Esophagus muscularis mucosa (tissue), 4 donors: ENCODE results near the gene ZNF556. TPM values are rescaled to one million over a fixed set of nuclear protein-coding genes. Genes with fewer than 3 reads are reported as not detected.

ENCODE experiments used
- DNase-seq: peaks from one replicate; pipeline ENCODE4 v3.0.0-alpha.2; 2017; ENCODE audit errors: extremely low spot score
- H3K27ac ChIP-seq, 4 donors: fragments of 200-600 bp; sonication (generic); replicated peaks in 1 of 4; 1 replicate in 3 of 4; 2 replicates in 1 of 4; pipeline ENCODE4 v1.5.1; 2016 to 2019; ENCODE audit warnings: mild to moderate bottlenecking in 1 of 4
- H3K27me3 ChIP-seq, 4 donors: fragments of 200-600 bp; sonication (generic); one replicate each; pipeline versions ENCODE4 v1.5.1 to v1.6.0; 2016 to 2019
- H3K36me3 ChIP-seq, 4 donors: fragments of 200-600 bp; sonication (generic); one replicate each; pipeline ENCODE4 v1.5.1; 2016 to 2019
- H3K4me1 ChIP-seq, 4 donors: fragments of 200-600 bp; sonication (generic); one replicate each; pipeline ENCODE4 v1.5.1; 2016 to 2019
- H3K4me3 ChIP-seq, 4 donors: fragments of 200-600 bp; sonication (generic); 1 replicate in 2 of 4; 2 replicates in 2 of 4; pipeline ENCODE4 v1.5.1; 2016 to 2019; ENCODE audit warnings: mild to moderate bottlenecking in 4 of 4, moderate library complexity in 1 of 4
- H3K9me3 ChIP-seq, 4 donors: fragments of 200-600 bp; sonication (generic); 1 replicate in 3 of 4; 2 replicates in 1 of 4; pipeline ENCODE4 v1.5.1; 2016 to 2019
- EP300 ChIP-seq: sonication (generic); formaldehyde crosslinking; IDR thresholded peaks from one replicate; pipeline ENCODE4 v1.6.1; 2017; ENCODE audit warnings: antibody characterized with exemption
- POLR2A ChIP-seq: fragments of 450-650 bp; IDR thresholded peaks from one replicate; pipeline ENCODE4 v1.6.1; 2017; ENCODE audit warnings: antibody characterized with exemption, moderate library complexity, mild to moderate bottlenecking, low read depth
- POLR2AphosphoS5 ChIP-seq, 2 donors: sonication (generic); formaldehyde crosslinking; IDR thresholded peaks; one replicate each; pipeline ENCODE4 v1.6.1; 2017; ENCODE audit warnings: antibody characterized with exemption in 2 of 2
- WGBS: methylation state at CpG from one replicate; pipeline ENCODE4 v1.1.5; 2018; 5-methylcytosine and 5-hydroxymethylcytosine counted together
- intact Hi-C: fragments of 100-400 bp; cut with DNase I; formaldehyde crosslinking; loops from one replicate; pipeline ENCODE4 v1.15.1; 2023
- total RNA-seq, 4 donors: library from RNA; depleted of rRNA; stranded (reverse); fragments of >200 nt; gene quantifications; one replicate each; pipeline versions ENCODE4 v1.1.0 to v1.2.1, GENCODE V29; 2016
- TF ChIP-seq, protein P1 (sequence below), 3 experiments: fragments of 200-600 bp in 2 of 3; fragments of 450-650 bp in 1 of 3; sonication (generic) in 2 of 3; IDR thresholded peaks; one replicate each; pipeline ENCODE4 v1.5.1; 2017 to 2019; ENCODE audit warnings: antibody characterized with exemption in 3 of 3, mild to moderate bottlenecking in 2 of 3, moderate library complexity in 1 of 3

The ZNF556 gene
- total RNA-seq, 4 donors from 2014 or later, result 0.42 TPM; not detected in 3

DNA sequence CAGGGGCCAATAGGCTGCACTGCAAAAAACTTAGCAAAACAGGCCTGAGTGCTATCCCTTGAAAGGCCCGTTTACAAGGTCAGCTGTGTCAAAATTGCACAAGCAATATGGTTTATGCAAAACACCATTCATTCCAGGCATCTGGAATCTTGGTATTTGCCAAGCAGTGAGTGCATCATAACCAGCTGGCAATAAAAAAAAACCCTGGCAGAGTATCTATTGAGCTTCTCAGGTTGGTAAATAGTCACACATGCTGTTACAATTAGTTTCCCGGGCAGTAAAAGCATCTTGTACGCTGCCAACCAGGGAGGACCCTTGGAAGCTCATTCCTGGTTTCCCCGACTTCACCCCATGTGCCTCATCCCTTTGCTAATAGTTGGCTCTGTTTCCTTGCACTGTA is 56.4 kb downstream of the ZNF556 start:
- H3K9me3 ChIP-seq, result no peaks in the 10 kb centered on the region
- no peak overlapping the region for H3K4me3 ChIP-seq
- DNase-seq, result no peak
- intact Hi-C loops, result no loop called here
- no peaks in the 10 kb centered on the region for H3K27me3 ChIP-seq
- 50% methylated on average over 4 of the region's 4 CpGs for WGBS
- peaks cover 0 to 4% (median 0%) of the 10 kb centered on the region in 4 donors for H3K4me1 ChIP-seq
- peak overlapping the region in 1 of 4 donors; percentile 3 for H3K27ac ChIP-seq
- peak in 1 of 2 donors; percentile 47 for TF ChIP-seq POLR2AphosphoS5 (IDR thresholded peaks at IDR 0.05)
- TF ChIP-seq EP300, result no peak
- peaks cover 0 to 13% (median 3%) of the 10 kb centered on the region in 4 donors for H3K36me3 ChIP-seq

- no peak overlapping the region for H3K4me3 ChIP-seq
- peaks cover 0 to 9% (median 2%) of the 10 kb centered on the region in 4 donors for H3K36me3 ChIP-seq
- no peak for DNase-seq
- peaks cover 0 to 4% (median 0%) of the 10 kb centered on the region in 4 donors for H3K4me1 ChIP-seq
- TF ChIP-seq POLR2AphosphoS5 (IDR thresholded peaks at IDR 0.05) (no peak), POLR2A (no peak), EP300 (no peak)
- TF ChIP-seq, protein P1, sequence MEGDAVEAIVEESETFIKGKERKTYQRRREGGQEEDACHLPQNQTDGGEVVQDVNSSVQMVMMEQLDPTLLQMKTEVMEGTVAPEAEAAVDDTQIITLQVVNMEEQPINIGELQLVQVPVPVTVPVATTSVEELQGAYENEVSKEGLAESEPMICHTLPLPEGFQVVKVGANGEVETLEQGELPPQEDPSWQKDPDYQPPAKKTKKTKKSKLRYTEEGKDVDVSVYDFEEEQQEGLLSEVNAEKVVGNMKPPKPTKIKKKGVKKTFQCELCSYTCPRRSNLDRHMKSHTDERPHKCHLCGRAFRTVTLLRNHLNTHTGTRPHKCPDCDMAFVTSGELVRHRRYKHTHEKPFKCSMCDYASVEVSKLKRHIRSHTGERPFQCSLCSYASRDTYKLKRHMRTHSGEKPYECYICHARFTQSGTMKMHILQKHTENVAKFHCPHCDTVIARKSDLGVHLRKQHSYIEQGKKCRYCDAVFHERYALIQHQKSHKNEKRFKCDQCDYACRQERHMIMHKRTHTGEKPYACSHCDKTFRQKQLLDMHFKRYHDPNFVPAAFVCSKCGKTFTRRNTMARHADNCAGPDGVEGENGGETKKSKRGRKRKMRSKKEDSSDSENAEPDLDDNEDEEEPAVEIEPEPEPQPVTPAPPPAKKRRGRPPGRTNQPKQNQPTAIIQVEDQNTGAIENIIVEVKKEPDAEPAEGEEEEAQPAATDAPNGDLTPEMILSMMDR (IDR thresholded peaks at IDR 0.05), result no peak
- no peak overlapping the region for H3K27ac ChIP-seq
- no peaks in the 10 kb centered on the region for H3K27me3 ChIP-seq
- intact Hi-C loops, result no loop called here
- 82% methylated on average over 34 of the region's 53 CpGs for WGBS
- no peaks in the 10 kb centered on the region for H3K9me3 ChIP-seq
These were observed 59.4 kb downstream of the ZNF556 start for GRCh38 chr19:2926341-2927031.

DNA sequence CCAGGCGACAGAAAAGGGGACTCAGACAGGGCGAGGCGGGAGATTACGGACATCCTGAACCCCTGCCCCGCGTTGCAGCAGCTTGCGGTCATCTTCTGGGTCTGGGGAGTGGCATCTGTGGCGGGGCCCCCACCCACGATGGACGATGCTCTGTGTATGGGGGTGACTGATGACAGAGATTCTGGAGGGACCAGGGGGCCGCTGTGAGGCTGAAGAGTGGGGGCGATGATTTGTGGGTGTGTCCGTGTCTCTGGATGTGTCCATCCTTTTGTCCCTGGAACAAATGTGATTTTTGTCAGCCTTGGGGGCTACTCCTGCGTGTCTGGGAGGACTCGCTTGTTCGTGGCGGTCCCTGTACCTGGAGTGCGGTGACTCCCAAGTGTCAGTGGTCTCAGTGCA is 59.9 kb downstream of the ZNF556 start:
- Histone ChIP-seq H3K4me1 (peaks cover 0 to 4% (median 0%) of the 10 kb centered on the region in 4 donors), H3K9me3 (peaks cover 0 to under 1% (median under 1%) of the 10 kb centered on the region in 4 donors), H3K36me3 (peaks cover 0 to 10% (median 2%) of the 10 kb centered on the region in 4 donors), H3K4me3 (no peak overlapping the region), H3K27ac (no peak overlapping the region), H3K27me3 (no peaks in the 10 kb centered on the region)
- intact Hi-C loops, result no loop called here
- no peak for DNase-seq
- WGBS, result 96% methylated on average over 18 of the region's 18 CpGs
- TF ChIP-seq, protein P1 (IDR thresholded peaks at IDR 0.05), result no peak
- TF ChIP-seq POLR2AphosphoS5 (IDR thresholded peaks at IDR 0.05) (no peak), EP300 (no peak), POLR2A (no peak)

Other genes starting within 250 kb of the ZNF556 start
- 10 to 100 TPM in 3 of 4 donors, 1 to 10 TPM in 1; 6.3 to 18.8 (median 13.0) TPM for gene GNG7, start 164.6 kb upstream of the ZNF556 start, total RNA-seq
- gene DIRAS1, start 146.0 kb upstream of the ZNF556 start, total RNA-seq, result 10 to 100 TPM in 3 of 4 donors, 1 to 10 TPM in 1; 7.0 to 19.2 (median 14.3) TPM
- 10 to 100 TPM; 31.6 to 36.9 (median 33.8) TPM for gene SLC39A3, start 127.3 kb upstream of the ZNF556 start, total RNA-seq
- gene SGTA, start 84.1 kb upstream of the ZNF556 start, total RNA-seq, result 10 to 100 TPM; 53.6 to 71.2 (median 59.2) TPM
- 10 to 100 TPM; 22.8 to 65.3 (median 42.4) TPM for gene THOP1, start 81.8 kb upstream of the ZNF556 start, total RNA-seq
- gene ZNF554, start 47.5 kb upstream of the ZNF556 start, total RNA-seq, result 1 to 10 TPM; 2.9 to 7.1 (median 4.6) TPM
- gene ZNF555, start 25.9 kb upstream of the ZNF556 start, total RNA-seq, result 1 to 10 TPM; 3.0 to 7.5 (median 5.3) TPM
- 1 to 10 TPM; 2.2 to 3.6 (median 2.3) TPM for gene ZNF57, start 33.6 kb downstream of the ZNF556 start, total RNA-seq
- 1 to 10 TPM; 2.5 to 4.2 (median 3.0) TPM for gene ZNF77, start 77.6 kb downstream of the ZNF556 start, total RNA-seq
- gene TLE6, start 110.2 kb downstream of the ZNF556 start, total RNA-seq, result 1 to 10 TPM in 1 of 4 donors, under 1 TPM in 2, not detected in 1; 0.75 to 1.2 (median 0.91) TPM
- 10 to 100 TPM; 34.0 to 51.2 (median 44.1) TPM for gene TLE2, start 161.9 kb downstream of the ZNF556 start, total RNA-seq
- gene TLE5, start 195.2 kb downstream of the ZNF556 start, total RNA-seq, result 100 to 1,000 TPM; 657 to 947 (median 804) TPM
- 100 to 1,000 TPM in 3 of 4 donors, 10 to 100 TPM in 1; 90.5 to 169 (median 119) TPM for gene GNA11, start 227.0 kb downstream of the ZNF556 start, total RNA-seq